Coronary artery (tissue), 2 donors: ENCODE measurements around the gene SMAD3.

ENCODE experiments used
- DNase-seq: peaks from one replicate; pipeline ENCODE4 v3.0.0-alpha.2; 2017; ENCODE audit warnings: low spot score
- H3K27ac ChIP-seq, 2 donors: fragments of 200-600 bp; sonication (generic); one replicate each; pipeline ENCODE4 v1.5.1; 2016 to 2019
- H3K4me3 ChIP-seq: fragments of 200-600 bp; sonication (generic); 2 replicates; pipeline ENCODE4 v1.5.1; 2016; ENCODE audit warnings: mild to moderate bottlenecking, moderate library complexity
- CTCF ChIP-seq: fragments of 200-600 bp; sonication (generic); IDR thresholded peaks from one replicate; pipeline ENCODE4 v1.5.1; 2019; ENCODE audit warnings: antibody characterized with exemption

The SMAD3 gene

GRCh38 chr15:67190813-67191212 is 125.4 kb downstream of the SMAD3 start:
- no peak for DNase-seq

GRCh38 chr15:67192185-67192820 is 126.9 kb downstream of the SMAD3 start:
- TF ChIP-seq CTCF, result no peak
- DNase-seq, result no peak
- no peak overlapping the region for H3K4me3 ChIP-seq
- peak overlapping the region; percentile 7 to 17 for H3K27ac ChIP-seq

More at GRCh38 chr15:67190813-67191212, 125.4 kb downstream of the SMAD3 start:
- no peak for TF ChIP-seq CTCF
- peak overlapping the region; percentile 81 to 88 for H3K27ac ChIP-seq
- H3K4me3 ChIP-seq, result no peak overlapping the region

- no peak overlapping the region for H3K4me3 ChIP-seq
- H3K27ac ChIP-seq, result peak overlapping the region; percentile 7 to 63
- TF ChIP-seq CTCF, result no peak
- DNase-seq, result no peak
These were observed 128.0 kb downstream of the SMAD3 start for GRCh38 chr15:67193223-67193990.

DNA sequence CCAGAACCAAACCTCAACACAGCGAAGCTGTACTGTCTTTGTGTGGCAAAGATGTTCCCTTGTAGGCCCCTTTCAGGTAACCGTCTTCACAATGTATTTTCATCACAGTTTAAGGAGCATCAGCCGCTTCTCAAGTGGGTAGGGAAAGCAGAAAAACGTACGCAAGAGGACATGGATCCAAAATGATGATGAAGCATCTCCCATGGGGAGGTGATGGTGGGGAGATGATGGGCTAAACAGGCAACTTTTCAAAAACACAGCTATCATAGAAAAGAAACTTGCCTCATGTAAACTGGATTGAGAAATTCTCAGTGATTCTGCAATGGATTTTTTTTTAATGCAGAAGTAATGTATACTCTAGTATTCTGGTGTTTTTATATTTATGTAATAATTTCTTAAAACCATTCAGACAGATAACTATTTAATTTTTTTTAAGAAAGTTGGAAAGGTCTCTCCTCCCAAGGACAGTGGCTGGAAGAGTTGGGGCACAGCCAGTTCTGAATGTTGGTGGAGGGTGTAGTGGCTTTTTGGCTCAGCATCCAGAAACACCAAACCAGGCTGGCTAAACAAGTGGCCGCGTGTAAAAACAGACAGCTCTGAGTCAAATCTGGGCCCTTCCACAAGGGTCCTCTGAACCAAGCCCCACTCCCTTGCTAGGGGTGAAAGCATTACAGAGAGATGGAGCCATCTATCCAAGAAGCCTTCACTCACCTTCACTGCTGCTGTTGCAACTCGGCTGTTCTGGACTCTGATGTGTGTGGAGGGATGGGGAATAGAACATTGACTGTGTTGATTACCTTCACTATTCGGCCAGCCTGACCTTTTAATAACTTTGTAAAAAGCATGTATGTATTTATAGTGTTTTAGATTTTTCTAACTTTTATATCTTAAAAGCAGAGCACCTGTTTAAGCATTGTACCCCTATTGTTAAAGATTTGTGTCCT is 129.0 kb downstream of the SMAD3 start:
- TF ChIP-seq CTCF, result no peak
- Histone ChIP-seq H3K4me3 (no peak overlapping the region), H3K27ac (peak overlapping the region; percentile 15 to 63)
- DNase-seq, result no peak

GRCh38 chr15:67195305-67195704 is 129.9 kb downstream of the SMAD3 start:
- Histone ChIP-seq H3K27ac (peak overlapping the region; percentile 15 to 33), H3K4me3 (no peak overlapping the region)
- DNase-seq, result no peak
- no peak for TF ChIP-seq CTCF

- H3K4me3 ChIP-seq, result no peak overlapping the region
- DNase-seq, result no peak
- H3K27ac ChIP-seq, result peak overlapping the region; percentile 24 to 55
- TF ChIP-seq CTCF, result no peak
These were observed 130.8 kb downstream of the SMAD3 start for GRCh38 chr15:67196222-67196621.
